ENCODE measurements around the gene EBLN1.

DNA sequence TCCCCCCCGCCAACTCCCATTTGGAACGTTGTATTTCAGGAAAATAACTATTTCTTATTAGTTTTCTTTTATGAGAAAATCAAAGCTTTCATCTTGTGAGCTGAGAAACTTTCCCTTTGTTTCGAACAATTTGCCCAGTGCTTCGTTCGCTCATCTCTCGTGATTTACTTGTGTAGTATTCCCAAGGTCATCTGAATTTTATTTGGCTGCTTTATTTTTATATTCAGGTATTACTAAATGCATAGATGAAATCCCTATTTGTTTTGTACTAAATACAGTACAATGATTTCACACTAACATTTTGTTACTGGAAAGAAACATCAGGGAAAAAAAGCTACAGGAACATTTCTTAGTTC, 12.0 kb upstream of the EBLN1 start:
- TF ChIP-seq, protein P1, sequence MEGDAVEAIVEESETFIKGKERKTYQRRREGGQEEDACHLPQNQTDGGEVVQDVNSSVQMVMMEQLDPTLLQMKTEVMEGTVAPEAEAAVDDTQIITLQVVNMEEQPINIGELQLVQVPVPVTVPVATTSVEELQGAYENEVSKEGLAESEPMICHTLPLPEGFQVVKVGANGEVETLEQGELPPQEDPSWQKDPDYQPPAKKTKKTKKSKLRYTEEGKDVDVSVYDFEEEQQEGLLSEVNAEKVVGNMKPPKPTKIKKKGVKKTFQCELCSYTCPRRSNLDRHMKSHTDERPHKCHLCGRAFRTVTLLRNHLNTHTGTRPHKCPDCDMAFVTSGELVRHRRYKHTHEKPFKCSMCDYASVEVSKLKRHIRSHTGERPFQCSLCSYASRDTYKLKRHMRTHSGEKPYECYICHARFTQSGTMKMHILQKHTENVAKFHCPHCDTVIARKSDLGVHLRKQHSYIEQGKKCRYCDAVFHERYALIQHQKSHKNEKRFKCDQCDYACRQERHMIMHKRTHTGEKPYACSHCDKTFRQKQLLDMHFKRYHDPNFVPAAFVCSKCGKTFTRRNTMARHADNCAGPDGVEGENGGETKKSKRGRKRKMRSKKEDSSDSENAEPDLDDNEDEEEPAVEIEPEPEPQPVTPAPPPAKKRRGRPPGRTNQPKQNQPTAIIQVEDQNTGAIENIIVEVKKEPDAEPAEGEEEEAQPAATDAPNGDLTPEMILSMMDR (IDR thresholded peaks at IDR 0.05) = no peak
- TF ChIP-seq SMAD3 (CRISPR knock-in tag; IDR thresholded peaks at IDR 0.05; ENCODE audit: borderline replicate concordance) (no peak), NR2C2 (CRISPR knock-in tag; IDR thresholded peaks at IDR 0.05) (no peak), CREB1 (CRISPR knock-in tag; IDR thresholded peaks at IDR 0.05) (no peak), RELA (CRISPR knock-in tag; IDR thresholded peaks at IDR 0.05; ENCODE audit: borderline replicate concordance) (no peak), ZBTB21 (CRISPR knock-in tag; IDR thresholded peaks at IDR 0.05; ENCODE audit: borderline replicate concordance) (no peak), NFYB (CRISPR knock-in tag; conservative IDR thresholded peaks at IDR 0.05; ENCODE audit: low read depth) (no peak), ZNF423 (CRISPR knock-in tag; IDR thresholded peaks at IDR 0.05) (no peak), TEAD1 (CRISPR knock-in tag; IDR thresholded peaks at IDR 0.05) (no peak)
- TF ChIP-seq, protein P2, sequence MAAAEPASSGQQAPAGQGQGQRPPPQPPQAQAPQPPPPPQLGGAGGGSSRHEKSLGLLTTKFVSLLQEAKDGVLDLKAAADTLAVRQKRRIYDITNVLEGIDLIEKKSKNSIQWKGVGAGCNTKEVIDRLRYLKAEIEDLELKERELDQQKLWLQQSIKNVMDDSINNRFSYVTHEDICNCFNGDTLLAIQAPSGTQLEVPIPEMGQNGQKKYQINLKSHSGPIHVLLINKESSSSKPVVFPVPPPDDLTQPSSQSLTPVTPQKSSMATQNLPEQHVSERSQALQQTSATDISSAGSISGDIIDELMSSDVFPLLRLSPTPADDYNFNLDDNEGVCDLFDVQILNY (CRISPR knock-in tag; IDR thresholded peaks at IDR 0.05) = no peak
